HG03135 (cell line): ENCODE results near the gene AATK.
"Not testable (repeated sequence)": the region's sequence is repeated elsewhere in the genome, so short reads cannot be mapped to it uniquely, and the experiment has no call there.

ENCODE experiments used
- ATAC-seq: cut with Tn5 transposase; IDR thresholded peaks from one replicate; pipeline ENCODE4 v1.9.1; 2021; ENCODE audit warnings: mild to moderate bottlenecking, moderate library complexity; ENCODE audit not compliant: unreplicated experiment

Gene AATK

DNA sequence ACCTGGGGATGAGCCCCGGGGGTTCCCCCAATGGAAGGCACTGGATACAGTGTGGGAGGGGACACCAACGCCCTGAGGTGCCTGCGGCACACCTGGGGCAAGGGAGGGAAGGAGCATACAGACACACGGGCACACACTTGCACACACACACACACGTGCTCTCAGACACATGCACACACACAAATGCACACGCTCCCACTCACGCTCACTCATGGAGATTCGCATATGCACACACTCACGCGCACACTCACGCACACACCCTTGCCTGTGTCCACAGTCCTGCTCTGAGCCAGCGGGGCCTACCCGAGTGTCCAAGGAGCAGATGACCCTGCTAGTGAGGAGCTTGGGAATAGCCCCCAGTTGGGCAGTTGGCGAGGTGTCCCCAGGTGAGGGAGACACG, 17.4 kb downstream of the AATK start:
- ATAC-seq: no peak

DNA sequence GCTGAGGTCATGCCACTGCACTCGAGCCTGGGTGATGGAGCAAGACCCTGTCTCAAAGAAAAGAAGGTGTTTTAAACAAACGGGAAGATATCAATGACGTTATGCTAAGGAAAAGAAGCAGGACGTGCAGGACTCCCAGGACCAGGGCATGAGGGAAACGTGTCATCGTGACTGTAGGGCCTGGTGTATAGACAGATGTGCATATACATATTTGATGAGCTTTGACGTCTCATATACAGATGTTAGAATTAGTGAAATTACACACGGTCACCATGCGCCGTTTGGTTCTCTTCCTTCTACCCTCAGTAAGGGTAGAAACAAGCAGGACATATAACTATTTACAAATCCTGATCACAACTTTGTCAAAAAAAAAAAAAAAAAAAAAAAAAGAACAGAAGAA, 18.3 kb downstream of the AATK start:
- ATAC-seq: no peak

DNA sequence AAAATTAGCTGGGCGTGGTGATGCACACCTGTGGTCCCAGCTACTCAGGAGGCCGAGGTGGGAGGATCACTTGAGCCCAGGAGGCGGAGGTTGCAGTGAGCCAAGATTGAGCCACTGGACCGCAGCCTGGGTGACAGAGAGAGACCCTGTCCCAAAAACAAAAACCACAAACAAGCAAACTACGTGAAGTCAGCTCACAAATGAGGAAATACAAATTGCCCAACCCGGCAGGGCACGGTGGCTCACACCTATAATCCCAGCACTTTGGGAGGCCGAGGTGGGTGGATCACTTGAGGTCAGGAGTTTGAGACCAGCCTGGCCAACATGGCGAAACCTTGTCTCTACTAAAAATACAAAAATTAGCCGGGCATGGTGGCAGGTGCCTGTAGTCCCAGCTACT, 19.8 kb downstream of the AATK start:
- not testable (repeated sequence) for ATAC-seq

DNA sequence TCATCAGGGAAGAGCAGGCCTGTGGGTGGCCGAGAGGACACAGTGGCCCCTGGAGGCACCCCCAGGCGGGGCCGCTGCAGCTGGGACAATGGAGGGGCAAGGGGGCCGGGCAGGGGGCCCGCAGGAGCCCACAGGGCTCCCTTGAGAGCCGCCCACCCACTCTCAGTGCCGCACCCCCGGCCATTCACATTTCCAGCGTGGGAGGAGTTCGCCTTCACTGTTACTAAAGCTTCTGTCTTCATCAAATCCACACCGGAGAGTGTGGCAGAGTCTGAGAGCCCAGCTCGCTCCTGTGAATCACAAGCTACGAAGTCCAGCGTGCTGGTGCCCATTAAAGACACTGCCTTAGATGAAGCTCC, 21.6 kb downstream of the AATK start:
- ATAC-seq: no peak

DNA sequence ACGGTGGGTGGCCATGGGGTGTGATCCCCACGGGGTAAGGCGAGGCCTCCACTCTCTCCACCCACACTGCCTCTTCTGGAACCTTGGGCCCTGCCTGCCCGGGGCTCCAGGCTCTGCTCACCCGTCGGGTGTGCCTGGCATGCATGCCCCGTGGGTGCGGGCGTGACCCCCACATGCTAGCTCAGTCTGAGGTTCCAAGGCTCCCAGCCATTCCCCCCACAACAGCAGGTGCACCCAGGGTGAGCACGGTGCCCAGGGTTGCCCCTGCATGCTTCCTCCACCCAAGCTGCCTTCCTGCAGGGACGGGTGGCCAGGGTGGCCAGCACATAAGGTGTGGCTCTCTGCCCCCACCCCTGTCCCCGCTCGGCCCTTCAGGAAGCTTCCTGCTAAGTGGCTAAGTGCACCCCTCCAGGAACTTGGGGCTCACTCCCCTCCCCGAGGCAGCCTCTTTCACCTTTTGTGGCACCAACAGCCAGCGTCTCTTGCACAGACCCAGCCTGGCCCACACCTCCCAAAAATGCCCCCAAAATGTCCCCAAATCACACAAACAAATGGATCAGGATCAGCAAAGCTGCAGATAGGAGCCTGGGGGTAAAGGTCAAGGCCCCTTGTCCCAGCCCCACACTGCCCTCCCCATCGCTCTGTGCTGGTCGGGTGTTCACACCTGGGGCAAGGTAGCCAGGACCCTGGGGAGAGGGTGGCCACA, 22.2 kb downstream of the AATK start:
- ATAC-seq: no peak

DNA sequence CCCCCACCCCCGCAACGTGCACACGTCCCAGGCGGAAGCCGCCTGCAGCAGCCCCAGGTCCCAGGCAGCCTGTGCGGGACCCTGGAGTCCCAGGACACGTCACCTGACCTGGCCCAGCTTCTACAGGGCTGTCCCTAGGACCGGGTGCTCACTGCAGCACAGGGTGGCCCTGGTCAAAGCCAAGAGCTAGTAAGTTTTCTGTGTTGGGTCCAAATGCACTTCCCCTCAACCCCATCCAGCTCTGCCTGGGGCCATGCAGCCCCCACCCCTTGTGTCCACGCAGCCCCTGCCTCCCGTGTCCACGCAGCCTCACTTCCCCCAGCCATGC, 22.9 kb downstream of the AATK start:
- ATAC-seq: no peak

DNA sequence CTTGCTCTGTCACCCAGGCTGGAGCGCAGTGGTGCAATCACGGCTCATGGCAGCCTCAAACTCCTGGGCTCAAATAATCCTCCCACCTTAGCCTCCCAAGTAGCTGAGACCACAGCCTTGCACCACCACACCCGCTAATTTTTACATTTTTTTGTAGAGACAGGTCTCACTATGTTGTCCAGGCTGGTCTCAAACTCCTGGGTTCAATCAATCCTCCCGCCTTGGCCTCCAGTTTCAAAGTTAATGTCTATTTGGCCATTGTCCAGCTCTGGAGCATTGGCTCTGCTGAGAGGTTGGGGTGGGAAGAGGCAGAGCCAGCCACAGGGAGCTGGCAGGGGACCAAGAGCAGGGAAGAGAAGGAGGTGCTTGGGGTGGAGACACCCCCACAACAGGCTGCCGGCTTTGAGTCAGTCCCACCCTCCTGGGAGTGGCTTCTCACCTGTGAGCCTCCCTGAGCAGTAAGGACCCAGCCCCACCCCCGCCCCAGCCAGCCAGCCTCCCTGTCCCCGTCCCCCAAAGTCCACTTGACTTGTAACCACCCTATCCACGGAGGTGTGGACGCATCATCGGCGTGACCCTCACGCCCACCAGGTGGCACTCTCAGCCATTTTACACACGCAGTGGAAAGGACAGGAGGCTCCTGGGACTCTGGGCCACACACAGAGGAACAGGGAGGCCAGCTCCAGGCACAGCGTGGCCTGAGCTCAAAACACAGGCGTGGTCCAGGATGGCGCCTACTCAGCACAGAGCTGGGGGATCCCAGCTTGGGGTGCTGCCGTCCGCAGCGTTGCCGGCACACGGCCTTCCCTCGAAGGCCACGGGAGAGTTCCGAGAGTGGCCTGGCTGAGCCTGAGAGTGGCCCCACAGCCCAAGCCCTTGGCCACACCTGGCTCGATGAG, 23.5 kb downstream of the AATK start:
- no peak for ATAC-seq

DNA sequence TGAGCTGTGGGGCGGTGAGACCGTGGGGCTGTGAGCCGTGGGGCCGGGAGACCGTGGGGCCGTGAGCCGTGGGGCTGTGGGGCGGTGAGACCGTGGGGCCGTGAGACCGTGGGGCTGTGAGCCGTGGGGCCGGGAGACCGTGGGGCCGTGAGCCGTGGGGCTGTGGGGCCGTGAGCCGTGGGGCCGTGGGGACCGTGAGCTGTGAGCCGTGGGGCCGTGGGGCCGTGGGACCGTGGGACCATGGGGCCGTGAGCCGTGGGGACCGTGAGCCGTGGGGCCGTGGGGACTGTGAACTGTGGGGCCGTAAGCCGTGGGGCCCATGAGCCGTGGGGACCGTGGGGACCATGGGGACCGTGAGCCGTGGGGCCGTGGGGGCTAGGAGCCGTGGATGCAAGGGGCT, 25.3 kb downstream of the AATK start:
- ATAC-seq: no peak

DNA sequence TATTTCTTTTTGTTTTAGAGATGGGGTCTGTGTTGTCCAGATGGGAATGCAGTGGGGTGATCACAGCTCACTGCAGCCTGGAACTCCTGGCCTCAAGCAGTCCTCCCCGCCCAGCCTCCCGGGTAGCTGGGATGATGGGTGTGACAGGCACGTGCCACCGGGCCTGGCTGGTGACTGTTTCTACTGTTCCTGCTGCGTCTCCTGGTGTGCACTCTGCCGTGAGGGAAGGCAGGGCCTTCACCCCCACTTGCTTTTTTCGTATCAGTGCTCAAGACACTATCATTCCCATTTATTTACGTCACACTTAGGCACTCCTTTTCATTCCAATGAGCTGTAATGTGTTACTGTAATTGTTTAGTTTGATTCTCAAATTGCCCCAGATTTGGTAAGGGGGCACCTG, 26.0 kb downstream of the AATK start:
- no peak for ATAC-seq

DNA sequence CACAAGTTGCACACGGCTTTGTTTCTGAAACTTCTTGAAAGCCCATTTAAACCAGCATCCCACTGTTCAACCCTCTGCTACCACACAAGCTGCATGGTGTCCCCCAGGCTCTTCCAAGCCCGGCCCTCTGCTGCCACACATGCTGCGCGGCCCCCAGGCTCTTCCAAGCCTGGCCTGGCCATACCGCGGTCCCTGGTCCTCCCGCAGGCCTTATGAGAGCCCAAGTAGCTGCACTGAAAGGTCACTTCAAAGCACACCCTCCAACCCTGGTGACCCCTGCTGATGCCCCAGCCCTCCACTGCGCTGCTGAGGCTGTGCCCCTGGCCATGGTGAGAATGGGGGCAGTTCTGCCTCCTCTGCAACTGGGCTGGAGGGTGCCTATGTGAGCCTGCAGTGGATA, 26.6 kb downstream of the AATK start:
- no peak for ATAC-seq

DNA sequence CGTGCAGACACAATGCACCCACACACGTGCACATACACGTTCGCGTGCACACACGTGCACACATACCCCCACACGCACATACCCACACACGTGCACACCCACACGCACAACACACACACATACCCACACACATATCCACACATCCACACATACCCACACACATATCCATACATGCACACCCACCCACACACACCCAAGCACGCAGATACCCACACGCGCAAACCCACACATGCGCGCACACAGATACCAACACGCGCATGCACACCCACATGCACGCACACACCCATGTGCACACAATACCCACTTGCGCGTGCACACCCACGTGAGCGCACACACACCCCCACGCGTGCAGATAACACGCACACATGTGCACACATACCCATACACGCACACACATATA, 27.5 kb downstream of the AATK start:
- no peak for ATAC-seq

DNA sequence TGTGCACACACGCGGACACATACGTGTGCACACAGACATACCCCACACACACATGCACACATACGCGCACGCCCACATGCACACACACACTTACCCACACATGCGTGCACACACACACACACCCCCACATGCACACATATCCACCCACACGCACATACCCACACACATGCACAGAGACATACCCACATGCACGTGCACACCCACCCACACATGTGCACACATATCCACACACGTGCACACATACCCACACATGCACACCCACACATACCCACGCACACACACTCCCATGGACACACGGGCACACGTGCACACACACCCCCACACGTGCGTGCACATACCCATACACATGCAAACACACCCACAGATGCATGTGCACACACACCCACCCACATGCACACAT, 27.9 kb downstream of the AATK start:
- no peak for ATAC-seq

DNA sequence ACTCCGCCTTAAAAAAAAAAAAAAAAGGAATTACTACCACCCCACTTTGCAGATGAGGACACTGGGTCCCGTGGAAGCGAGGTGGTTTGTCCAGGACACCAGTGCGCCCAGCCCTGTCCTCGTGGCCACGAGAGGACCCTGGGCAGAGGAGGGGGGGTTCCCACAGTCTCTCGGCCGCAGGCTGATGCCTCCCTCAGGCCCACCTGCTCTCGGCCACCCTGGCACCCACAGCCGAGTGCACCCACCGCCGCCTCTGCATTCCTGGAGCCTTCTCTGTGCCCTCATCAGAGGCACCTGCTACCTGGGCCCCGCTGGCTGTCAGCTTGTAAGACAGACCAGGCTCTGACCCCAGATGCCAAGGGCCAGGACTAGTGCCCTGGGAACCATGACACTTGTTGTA, 28.8 kb downstream of the AATK start:
- no peak for ATAC-seq

DNA sequence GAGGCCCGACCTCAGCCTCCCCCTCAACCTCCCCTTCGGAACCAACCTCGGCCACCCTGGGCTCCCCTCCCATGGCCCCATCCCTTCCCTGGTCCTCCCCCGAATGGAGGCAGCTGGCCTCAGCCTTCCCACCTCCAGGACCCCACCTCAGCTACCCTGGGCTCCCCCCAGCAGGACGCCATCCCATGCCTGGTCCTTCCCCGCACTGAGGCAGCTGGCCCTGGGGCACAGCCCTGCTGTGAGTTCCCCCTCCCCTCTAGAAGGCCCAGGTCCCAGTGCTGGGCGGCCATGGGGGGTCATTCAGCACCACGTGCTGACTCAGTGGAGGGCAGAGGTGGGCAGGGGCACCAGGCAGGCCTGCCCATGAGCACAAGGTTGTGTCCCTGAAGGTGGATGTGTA, 29.7 kb downstream of the AATK start:
- ATAC-seq: no peak

DNA sequence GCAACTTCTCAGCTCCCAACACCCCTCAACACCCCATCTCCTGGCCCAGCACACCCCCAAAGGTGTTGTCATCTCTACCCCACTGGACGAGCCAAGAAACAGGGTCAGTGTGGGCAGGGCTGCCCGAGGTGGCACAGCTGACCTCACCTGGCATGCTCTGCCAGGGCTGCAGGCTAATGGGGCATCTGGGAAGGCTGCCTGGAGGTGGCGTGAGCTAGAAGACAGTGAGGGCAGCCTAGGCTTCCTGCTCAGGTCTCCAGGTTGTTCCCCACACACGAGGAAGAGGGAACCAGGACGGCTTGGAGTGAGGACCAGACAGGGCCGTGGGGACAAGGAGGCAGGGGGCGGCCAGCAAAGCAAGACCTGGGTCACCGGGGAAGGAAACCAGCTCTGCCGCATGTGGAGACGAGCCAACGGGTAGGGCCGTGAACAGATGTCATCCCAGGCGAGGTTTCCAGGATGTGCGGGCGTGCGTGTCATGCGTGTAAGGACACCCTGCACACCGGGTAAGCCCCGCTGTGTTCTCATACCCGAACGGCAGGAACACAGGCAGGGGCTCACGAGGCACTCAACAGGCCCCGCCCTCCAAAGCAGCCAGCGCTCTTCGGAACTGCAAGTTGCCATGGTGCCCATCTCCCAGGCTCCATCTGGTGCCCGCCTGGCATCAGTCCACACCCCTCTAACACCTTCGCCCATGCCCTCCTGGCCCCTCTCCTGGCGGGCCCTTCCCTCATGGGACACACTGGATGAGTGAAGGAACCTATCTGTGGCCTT, 30.3 kb downstream of the AATK start:
- no peak for ATAC-seq

DNA sequence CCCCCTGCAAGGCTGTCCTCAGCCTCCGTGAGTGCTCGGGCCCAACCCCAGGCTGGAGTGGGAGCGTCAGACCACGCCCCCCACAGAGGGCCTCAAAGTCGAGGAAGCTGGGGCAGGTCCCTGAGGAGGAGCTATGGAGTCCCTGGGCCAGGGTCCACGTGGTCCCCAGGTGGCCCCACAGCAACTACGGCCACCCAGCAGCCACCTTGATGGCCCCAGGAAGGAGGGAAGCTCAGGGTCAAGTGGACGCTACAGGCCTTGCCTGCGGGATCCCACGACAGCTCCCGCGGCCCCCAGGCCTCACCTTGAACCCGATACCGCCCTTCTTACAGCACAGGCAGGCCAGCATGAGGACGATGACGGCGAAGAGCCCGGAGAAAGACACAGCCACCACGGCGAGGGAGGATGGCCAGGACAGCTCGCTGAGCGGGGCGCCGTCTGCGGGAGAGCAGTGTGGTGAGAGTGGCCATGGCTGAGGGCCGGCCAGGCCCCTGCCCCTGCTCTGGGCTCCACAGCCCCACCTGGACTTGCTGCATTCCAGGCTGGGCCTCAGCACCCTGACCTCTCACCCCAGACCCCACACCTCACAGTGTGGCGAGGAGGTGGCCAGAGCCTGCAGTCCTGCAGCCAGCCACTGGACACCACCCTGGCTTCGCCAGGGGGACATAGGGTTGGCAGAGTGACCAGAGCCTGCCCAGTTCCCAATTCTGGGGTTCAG, 31.8 kb downstream of the AATK start:
- ATAC-seq: no peak

DNA sequence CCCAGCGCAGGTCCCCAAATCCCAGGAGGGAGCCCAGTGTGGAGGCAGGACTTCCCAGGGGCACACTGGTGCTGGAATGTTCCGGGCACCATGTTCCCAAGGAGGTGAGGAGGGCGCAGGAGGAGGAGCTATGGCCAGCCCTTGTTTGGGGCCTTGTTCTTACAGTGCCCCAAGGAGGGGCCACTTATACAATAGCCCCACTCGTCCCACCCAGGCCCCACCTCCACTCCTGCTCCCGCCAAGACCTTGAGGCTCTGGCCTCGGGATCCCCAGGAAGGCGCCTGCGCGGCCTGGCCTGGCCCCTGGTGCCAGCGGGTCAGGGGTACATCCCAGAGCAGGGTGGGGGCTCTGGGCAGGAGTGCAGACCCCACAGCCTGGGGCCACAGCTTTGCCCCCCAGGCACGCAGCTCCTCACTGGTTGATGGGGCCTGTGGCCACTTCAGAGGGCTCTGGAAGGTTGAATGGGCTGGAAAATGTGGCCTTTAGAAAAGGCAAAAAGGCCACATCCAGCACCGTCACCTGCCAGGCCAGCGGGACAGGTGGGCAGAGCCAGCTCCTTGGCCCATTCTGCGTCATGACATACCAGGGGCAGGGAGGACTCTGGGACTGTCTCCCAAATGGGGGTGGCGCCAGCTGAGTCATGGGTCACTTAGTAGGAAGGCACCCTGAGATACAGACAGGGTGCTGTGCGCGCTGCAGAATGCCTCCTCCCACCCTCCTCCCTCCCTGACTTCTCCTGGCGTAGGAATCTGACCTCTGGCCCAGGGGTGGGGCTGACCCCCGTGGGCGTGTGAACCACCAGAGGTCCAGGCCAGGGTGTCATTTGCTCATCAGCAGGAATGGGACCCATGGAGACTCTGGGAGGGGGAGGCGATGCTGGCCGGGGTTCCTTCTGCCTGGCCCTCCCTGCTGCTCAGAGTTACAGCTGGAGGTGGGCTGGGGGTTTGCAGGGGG, 33.0 kb downstream of the AATK start:
- no peak for ATAC-seq

DNA sequence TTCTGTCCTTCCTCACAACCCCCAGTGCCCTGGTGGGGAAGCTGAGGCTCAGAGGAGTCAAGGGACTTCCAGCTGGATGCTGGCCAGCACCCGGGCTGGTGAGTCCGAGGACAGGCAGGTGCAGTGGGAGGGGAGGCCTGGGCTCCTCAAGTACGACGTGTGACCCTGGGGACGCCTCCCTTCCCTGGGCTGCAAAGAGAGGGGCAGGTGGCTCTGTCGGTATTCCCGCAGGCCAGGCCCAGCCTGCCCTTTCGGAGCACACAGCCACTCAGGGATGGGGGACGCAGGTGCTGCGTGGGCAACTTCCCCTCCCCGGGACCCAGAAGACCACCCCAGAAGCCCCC, 33.9 kb downstream of the AATK start:
- no peak for ATAC-seq

DNA sequence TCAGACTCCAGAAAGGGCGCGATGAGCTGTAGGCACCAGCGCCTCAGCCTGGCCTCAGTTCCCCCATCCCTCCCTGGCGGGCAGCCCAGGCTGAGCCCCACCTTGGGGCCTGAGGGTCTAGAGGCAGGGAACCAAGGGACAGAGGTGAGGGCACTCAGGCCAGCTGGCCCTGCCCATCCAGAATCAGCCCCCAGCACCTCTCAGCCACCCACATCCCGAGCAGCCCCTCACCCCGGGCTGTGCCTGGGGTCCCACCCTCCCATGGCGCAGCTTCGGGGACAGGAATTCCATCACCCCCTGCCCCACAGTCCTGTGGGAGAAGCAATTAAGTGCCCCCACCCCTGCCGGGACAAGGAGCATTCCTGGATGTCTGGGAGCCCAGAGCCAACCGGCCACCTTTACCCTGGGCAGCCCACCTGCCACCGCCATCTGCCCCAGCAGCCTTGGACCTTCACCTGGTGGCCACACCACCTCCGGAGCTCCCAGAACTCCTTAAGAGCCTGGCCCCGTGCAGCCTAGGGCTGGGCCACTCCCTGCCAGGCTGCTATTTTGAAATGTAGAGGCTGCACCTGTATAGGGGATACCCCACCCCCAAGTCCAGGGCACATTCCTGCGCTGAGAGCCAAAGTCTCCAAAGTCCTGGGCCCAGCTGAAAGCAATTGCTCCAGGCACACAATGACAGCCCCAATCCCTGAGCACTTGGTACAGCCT, 34.4 kb downstream of the AATK start:
- no peak for ATAC-seq
